HepG2 (cell line): ENCODE measurements around the gene FAM20A.

Source experiments
- DPF2 ChIP-seq: sonication (generic); formaldehyde crosslinking; IDR thresholded peaks from 2 replicates; pipeline ENCODE4 v1.4.0; 2020; ENCODE audit warnings: mild to moderate bottlenecking, low read depth, missing genetic modification reagents, borderline replicate concordance
- EP300 ChIP-seq, 3 experiments: sonication (generic) in 1 of 3; formaldehyde crosslinking in 1 of 3; IDR thresholded peaks; 2 replicates each; pipeline versions ENCODE4 v1.5.1 to v1.6.1; 2011 to 2020; ENCODE audit warnings: low read depth in 2 of 3, low read length in 2 of 3, borderline replicate concordance in 1 of 3, improper control_type of control experiment in 1 of 3, mild to moderate bottlenecking in 1 of 3, missing genetic modification reagents in 1 of 3, moderate library complexity in 1 of 3
- FOXA1 ChIP-seq, 2 experiments: fragments of 450-650 bp in 1 of 2; sonication (generic) in 1 of 2; formaldehyde crosslinking in 1 of 2; IDR thresholded peaks; 2 replicates each; pipeline versions ENCODE4 v1.4.0 to v1.6.1; 2016 to 2020; ENCODE audit warnings: missing genetic modification reagents in 1 of 2
- HOXA3 ChIP-seq: sonication (generic); formaldehyde crosslinking; IDR thresholded peaks from 2 replicates; pipeline ENCODE4 v1.5.0; 2020; ENCODE audit warnings: missing genetic modification reagents
- NCOA1 ChIP-seq: sonication (generic); formaldehyde crosslinking; IDR thresholded peaks from 2 replicates; pipeline ENCODE4 v1.9.0; 2021; ENCODE audit warnings: missing genetic modification reagents
- NR2F2 ChIP-seq: IDR thresholded peaks from 2 replicates; pipeline ENCODE4 v1.6.1; 2012; ENCODE audit warnings: low read depth, inconsistent platforms, borderline replicate concordance
- NR2F6 ChIP-seq, 2 experiments: IDR thresholded peaks; 2 replicates each; pipeline ENCODE4 v1.6.1; 2016; ENCODE audit warnings: antibody characterized with exemption in 1 of 2, mild to moderate bottlenecking in 1 of 2
- ONECUT2 ChIP-seq: sonication (generic); formaldehyde crosslinking; IDR thresholded peaks from 2 replicates; pipeline ENCODE4 v1.4.0; 2020; ENCODE audit warnings: missing genetic modification reagents
- RFX5 ChIP-seq: IDR thresholded peaks from 2 replicates; pipeline ENCODE4 v1.6.1; 2011; ENCODE audit warnings: low read depth, low read length, improper control_type of control experiment
- SALL2 ChIP-seq: sonication (generic); formaldehyde crosslinking; IDR thresholded peaks from 2 replicates; pipeline ENCODE4 v1.8.1; 2023; ENCODE audit warnings: mild to moderate bottlenecking, missing genetic modification reagents, inconsistent platforms
- SYNCRIP ChIP-seq: fragments of 200-400 bp; formaldehyde crosslinking; IDR thresholded peaks from 2 replicates; pipeline ENCODE4 v1.6.1; 2018; ENCODE audit warnings: mild to moderate bottlenecking, low read depth, low read length; ENCODE audit not compliant: insufficient read depth
- ZNF550 ChIP-seq: sonication (generic); formaldehyde crosslinking; IDR thresholded peaks from 2 replicates; pipeline ENCODE4 v1.4.0; 2020; ENCODE audit warnings: mild to moderate bottlenecking, missing genetic modification reagents, borderline replicate concordance
- ZSCAN25 ChIP-seq: sonication (generic); formaldehyde crosslinking; IDR thresholded peaks from 2 replicates; pipeline ENCODE4 v1.8.0; 2022; ENCODE audit warnings: mild to moderate bottlenecking, missing genetic modification reagents

DNA sequence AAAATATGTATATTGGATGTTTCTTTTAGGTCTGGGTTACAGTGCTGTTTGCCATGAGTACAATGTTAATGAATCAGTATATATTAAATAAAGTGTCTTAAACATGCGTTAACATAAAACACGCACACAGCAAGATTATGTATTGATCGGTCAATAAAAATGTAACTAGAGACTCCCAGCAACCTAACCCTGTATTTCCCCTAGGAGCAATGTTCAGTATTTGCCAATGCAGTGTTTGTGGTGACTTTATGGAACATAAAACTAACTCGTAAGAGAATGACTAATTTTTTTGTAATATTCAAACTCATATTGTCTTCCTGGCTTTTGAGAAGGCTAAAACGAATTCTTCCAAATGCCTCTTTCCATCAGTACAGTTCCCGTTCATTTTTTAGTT lies 66.5 kb downstream of the FAM20A start:
- no peak for TF ChIP-seq RFX5
- no peak for TF ChIP-seq HOXA3 (CRISPR knock-in tag)
- no peak for TF ChIP-seq SALL2 (CRISPR knock-in tag)
- no peak for TF ChIP-seq SYNCRIP
- TF ChIP-seq NCOA1 (CRISPR knock-in tag): no peak
- no peak for TF ChIP-seq ZSCAN25
- no peak for TF ChIP-seq NR2F6 (IDR thresholded peaks at IDR 0.05)
- TF ChIP-seq NR2F6 (CRISPR knock-in tag; IDR thresholded peaks at IDR 0.05): no peak
- TF ChIP-seq ONECUT2 (CRISPR knock-in tag): no peak
- no peak for TF ChIP-seq EP300 (IDR thresholded peaks at IDR 0.05; ENCODE audit: low read depth in 2 of 2, low read length in 2 of 2)
- TF ChIP-seq EP300 (CRISPR knock-in tag; IDR thresholded peaks at IDR 0.05; ENCODE audit: borderline replicate concordance): no peak
- TF ChIP-seq FOXA1 (IDR thresholded peaks at IDR 0.05): no peak
- no peak for TF ChIP-seq FOXA1 (CRISPR knock-in tag; IDR thresholded peaks at IDR 0.05)
- TF ChIP-seq NR2F2: no peak
- TF ChIP-seq DPF2: no peak
- no peak for TF ChIP-seq ZNF550 (CRISPR knock-in tag)
